ENCODE measurements around the gene POLRMT.
"Not testable (repeated sequence)": the region's sequence is repeated elsewhere in the genome, so short reads cannot be mapped to it uniquely, and the experiment has no call there.

POLRMT gene

GRCh38 chr19:633786-634639, 676 bp upstream of the POLRMT start:
- H3K4me3 ChIP-seq (ENCODE audit: low read depth, low read length), result peak overlapping the region; percentile 79
- H3K27ac ChIP-seq, result peak overlapping the region; percentile 63
- no peak for DNase-seq
- H3K36me3 ChIP-seq (replicated peaks), result peaks cover 11% of the 10 kb centered on the region
- no peaks in the 10 kb centered on the region for H3K27me3 ChIP-seq (replicated peaks)
- in situ Hi-C loops (cut with HindIII; ENCODE audit: low pct_ligation_motif_present, low sequenced_read_pairs), result no loop called here
- no peak for TF ChIP-seq CTCF (IDR thresholded peaks at IDR 0.05; ENCODE audit: low read depth, low read length, missing control alignments)

- no peaks in the 10 kb centered on the region for H3K27me3 ChIP-seq (replicated peaks)
- in situ Hi-C loops (cut with HindIII; ENCODE audit: low pct_ligation_motif_present, low sequenced_read_pairs), result no loop called here
- peak overlapping the region; percentile 94 for H3K27ac ChIP-seq
- peak; percentile 75 for DNase-seq
- peaks cover 21% of the 10 kb centered on the region for H3K36me3 ChIP-seq (replicated peaks)
- TF ChIP-seq CTCF (IDR thresholded peaks at IDR 0.05; ENCODE audit: low read depth, low read length, missing control alignments), result no peak
- peak overlapping the region; percentile 81 for H3K4me3 ChIP-seq (ENCODE audit: low read depth, low read length)
Observed at GRCh38 chr19:632579-633067, 714 bp downstream of the POLRMT start.

- TF ChIP-seq CTCF (IDR thresholded peaks at IDR 0.05; ENCODE audit: low read depth, low read length, missing control alignments), result no peak
- in situ Hi-C loops (cut with HindIII; ENCODE audit: low pct_ligation_motif_present, low sequenced_read_pairs), result no loop called here
- Histone ChIP-seq H3K27ac (no peak overlapping the region), H3K4me3 (ENCODE audit: low read depth, low read length) (no peak overlapping the region), H3K36me3 (replicated peaks) (peaks cover 32% of the 10 kb centered on the region), H3K27me3 (replicated peaks) (no peaks in the 10 kb centered on the region)
- DNase-seq, result no peak
Observed at GRCh38 chr19:629961-630714, 3.2 kb downstream of the POLRMT start.

GRCh38 chr19:629515-629914, 3.8 kb downstream of the POLRMT start:
- H3K27me3 ChIP-seq (replicated peaks); in situ Hi-C loops (cut with HindIII; ENCODE audit: low pct_ligation_motif_present, low sequenced_read_pairs); H3K27ac ChIP-seq; DNase-seq; H3K4me3 ChIP-seq (ENCODE audit: low read depth, low read length): not testable (repeated sequence)
- H3K36me3 ChIP-seq (replicated peaks), result peaks cover 37% of the 10 kb centered on the region

- Histone ChIP-seq H3K4me3 (ENCODE audit: low read depth, low read length) (no peak overlapping the region), H3K36me3 (replicated peaks) (peaks cover 41% of the 10 kb centered on the region), H3K27ac (no peak overlapping the region), H3K27me3 (replicated peaks) (no peaks in the 10 kb centered on the region)
- no peak for DNase-seq
- peak; percentile 59 for TF ChIP-seq CTCF (IDR thresholded peaks at IDR 0.05; ENCODE audit: low read depth, low read length, missing control alignments)
- in situ Hi-C loops (cut with HindIII; ENCODE audit: low pct_ligation_motif_present, low sequenced_read_pairs), result no loop called here
Observed at GRCh38 chr19:628168-628567, 5.2 kb downstream of the POLRMT start.

GRCh38 chr19:626566-626965, 6.8 kb downstream of the POLRMT start:
- in situ Hi-C loops (cut with HindIII; ENCODE audit: low pct_ligation_motif_present, low sequenced_read_pairs); H3K4me3 ChIP-seq (ENCODE audit: low read depth, low read length); DNase-seq; H3K27me3 ChIP-seq (replicated peaks); H3K27ac ChIP-seq: not testable (repeated sequence)
- peaks cover 55% of the 10 kb centered on the region for H3K36me3 ChIP-seq (replicated peaks)
